ENCODE data around the gene COL16A1.

DNA sequence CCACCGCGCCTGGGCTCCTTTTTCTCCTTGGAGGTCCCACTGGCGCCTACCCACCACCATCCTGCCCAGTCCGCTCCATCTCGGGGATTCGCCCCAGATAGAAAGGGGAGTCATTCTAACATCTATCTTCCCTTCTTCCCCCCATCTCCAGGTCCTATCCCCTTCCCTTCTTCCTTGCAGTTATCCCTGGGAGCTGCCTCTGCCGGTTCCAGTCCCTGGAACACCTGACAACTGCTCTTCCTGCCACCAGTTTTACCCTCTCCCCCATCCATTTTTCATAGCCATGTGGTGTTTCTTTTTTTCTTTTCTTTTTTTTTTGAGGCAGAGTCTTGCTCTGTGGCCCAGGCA is 12.0 kb upstream of the COL16A1 start:
- TF ChIP-seq, protein P1, sequence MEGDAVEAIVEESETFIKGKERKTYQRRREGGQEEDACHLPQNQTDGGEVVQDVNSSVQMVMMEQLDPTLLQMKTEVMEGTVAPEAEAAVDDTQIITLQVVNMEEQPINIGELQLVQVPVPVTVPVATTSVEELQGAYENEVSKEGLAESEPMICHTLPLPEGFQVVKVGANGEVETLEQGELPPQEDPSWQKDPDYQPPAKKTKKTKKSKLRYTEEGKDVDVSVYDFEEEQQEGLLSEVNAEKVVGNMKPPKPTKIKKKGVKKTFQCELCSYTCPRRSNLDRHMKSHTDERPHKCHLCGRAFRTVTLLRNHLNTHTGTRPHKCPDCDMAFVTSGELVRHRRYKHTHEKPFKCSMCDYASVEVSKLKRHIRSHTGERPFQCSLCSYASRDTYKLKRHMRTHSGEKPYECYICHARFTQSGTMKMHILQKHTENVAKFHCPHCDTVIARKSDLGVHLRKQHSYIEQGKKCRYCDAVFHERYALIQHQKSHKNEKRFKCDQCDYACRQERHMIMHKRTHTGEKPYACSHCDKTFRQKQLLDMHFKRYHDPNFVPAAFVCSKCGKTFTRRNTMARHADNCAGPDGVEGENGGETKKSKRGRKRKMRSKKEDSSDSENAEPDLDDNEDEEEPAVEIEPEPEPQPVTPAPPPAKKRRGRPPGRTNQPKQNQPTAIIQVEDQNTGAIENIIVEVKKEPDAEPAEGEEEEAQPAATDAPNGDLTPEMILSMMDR (IDR thresholded peaks at IDR 0.05; ENCODE audit: low read depth, low read length, missing input control), result no peak
- TF ChIP-seq, protein P2, sequence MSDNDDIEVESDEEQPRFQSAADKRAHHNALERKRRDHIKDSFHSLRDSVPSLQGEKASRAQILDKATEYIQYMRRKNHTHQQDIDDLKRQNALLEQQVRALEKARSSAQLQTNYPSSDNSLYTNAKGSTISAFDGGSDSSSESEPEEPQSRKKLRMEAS (IDR thresholded peaks at IDR 0.05), result no peak
- TF ChIP-seq RAD21 (IDR thresholded peaks at IDR 0.05), result no peak
- no peak for TF ChIP-seq SP1 (IDR thresholded peaks at IDR 0.05)
- TF ChIP-seq TAF1 (conservative IDR thresholded peaks at IDR 0.05), result no peak
- TF ChIP-seq, protein P3, sequence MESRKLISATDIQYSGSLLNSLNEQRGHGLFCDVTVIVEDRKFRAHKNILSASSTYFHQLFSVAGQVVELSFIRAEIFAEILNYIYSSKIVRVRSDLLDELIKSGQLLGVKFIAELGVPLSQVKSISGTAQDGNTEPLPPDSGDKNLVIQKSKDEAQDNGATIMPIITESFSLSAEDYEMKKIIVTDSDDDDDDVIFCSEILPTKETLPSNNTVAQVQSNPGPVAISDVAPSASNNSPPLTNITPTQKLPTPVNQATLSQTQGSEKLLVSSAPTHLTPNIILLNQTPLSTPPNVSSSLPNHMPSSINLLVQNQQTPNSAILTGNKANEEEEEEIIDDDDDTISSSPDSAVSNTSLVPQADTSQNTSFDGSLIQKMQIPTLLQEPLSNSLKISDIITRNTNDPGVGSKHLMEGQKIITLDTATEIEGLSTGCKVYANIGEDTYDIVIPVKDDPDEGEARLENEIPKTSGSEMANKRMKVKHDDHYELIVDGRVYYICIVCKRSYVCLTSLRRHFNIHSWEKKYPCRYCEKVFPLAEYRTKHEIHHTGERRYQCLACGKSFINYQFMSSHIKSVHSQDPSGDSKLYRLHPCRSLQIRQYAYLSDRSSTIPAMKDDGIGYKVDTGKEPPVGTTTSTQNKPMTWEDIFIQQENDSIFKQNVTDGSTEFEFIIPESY (IDR thresholded peaks at IDR 0.05), result no peak
- TF ChIP-seq, protein P4, sequence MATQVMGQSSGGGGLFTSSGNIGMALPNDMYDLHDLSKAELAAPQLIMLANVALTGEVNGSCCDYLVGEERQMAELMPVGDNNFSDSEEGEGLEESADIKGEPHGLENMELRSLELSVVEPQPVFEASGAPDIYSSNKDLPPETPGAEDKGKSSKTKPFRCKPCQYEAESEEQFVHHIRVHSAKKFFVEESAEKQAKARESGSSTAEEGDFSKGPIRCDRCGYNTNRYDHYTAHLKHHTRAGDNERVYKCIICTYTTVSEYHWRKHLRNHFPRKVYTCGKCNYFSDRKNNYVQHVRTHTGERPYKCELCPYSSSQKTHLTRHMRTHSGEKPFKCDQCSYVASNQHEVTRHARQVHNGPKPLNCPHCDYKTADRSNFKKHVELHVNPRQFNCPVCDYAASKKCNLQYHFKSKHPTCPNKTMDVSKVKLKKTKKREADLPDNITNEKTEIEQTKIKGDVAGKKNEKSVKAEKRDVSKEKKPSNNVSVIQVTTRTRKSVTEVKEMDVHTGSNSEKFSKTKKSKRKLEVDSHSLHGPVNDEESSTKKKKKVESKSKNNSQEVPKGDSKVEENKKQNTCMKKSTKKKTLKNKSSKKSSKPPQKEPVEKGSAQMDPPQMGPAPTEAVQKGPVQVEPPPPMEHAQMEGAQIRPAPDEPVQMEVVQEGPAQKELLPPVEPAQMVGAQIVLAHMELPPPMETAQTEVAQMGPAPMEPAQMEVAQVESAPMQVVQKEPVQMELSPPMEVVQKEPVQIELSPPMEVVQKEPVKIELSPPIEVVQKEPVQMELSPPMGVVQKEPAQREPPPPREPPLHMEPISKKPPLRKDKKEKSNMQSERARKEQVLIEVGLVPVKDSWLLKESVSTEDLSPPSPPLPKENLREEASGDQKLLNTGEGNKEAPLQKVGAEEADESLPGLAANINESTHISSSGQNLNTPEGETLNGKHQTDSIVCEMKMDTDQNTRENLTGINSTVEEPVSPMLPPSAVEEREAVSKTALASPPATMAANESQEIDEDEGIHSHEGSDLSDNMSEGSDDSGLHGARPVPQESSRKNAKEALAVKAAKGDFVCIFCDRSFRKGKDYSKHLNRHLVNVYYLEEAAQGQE (IDR thresholded peaks at IDR 0.05), result no peak
- TF ChIP-seq, protein P5, sequence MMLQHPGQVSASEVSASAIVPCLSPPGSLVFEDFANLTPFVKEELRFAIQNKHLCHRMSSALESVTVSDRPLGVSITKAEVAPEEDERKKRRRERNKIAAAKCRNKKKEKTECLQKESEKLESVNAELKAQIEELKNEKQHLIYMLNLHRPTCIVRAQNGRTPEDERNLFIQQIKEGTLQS (IDR thresholded peaks at IDR 0.05), result no peak
- TF ChIP-seq NR2F2 (IDR thresholded peaks at IDR 0.05), result no peak
- no peak for TF ChIP-seq FOXA1 (IDR thresholded peaks at IDR 0.05)

Measured in liver (tissue), 3 donors.